ENCODE results near the gene NHLRC4. TPM values are rescaled to one million over a fixed set of nuclear protein-coding genes. Genes with fewer than 3 reads are reported as not detected.

The NHLRC4 gene
- total and polyA plus RNA-seq, 2 of the 4 experiments (the other 2 are of a cell fraction): 0.72 to 0.84 TPM

GRCh38 chr16:524274-525040 lies 42.3 kb upstream of the NHLRC4 start:
- no peaks in the 10 kb centered on the region for H3K27me3 ChIP-seq (ENCODE audit: control insufficient read depth, insufficient read depth, low read length)
- no peak overlapping the region for H3K4me3 ChIP-seq (ENCODE audit: insufficient read depth, low read depth, low read length)
- ATAC-seq (ENCODE audit: low read depth) (no peak), DNase-seq (no peak)
- no peak overlapping the region for H3K27ac ChIP-seq (ENCODE audit: insufficient read depth, low read length)
- intact Hi-C loops (cut with micrococcal nuclease): loop anchor here (5.0 kb wide), 2 partner anchors 113 to 122 kb away; partner anchors contain the start of genes DECR2 and METTL26
- H4K20me1 ChIP-seq (ENCODE audit: insufficient read depth, low read length): peaks cover 48% of the 10 kb centered on the region
- H3K4me2 ChIP-seq (ENCODE audit: low read depth, low read length): no peak overlapping the region
- peaks cover 20% of the 10 kb centered on the region for H3K36me3 ChIP-seq (ENCODE audit: control insufficient read depth, insufficient read depth, low read length)
- no peak overlapping the region for H2AK9ac ChIP-seq (replicated peaks; ENCODE audit: low read depth, low read length, poor library complexity)
- H3K18ac ChIP-seq (ENCODE audit: low read depth, low read length): no peak overlapping the region
- no peak overlapping the region for H3K23ac ChIP-seq (ENCODE audit: low read depth, low read length)
- 91% methylated on average over 9 of the region's 24 CpGs; no CpG with 5 or more reads in 1 of the 2 experiments for WGBS, 2 experiments (ENCODE audit: extremely low coverage in 2 of 2, insufficient read length in 1 of 2)
- no peak overlapping the region for H4K8ac ChIP-seq (ENCODE audit: low read depth in 2 of 2, low read length in 2 of 2)
- POLR2A ChIA-PET (ENCODE audit: unreplicated experiment): interaction anchor here (0.6 kb wide), 1 partner anchor 39 kb away, joined by 4 read pairs; no protein-coding TSS in a partner anchor
- no TSS peak for BruUV-seq (replicated peaks)
- in situ Hi-C loops (cut with MboI; ENCODE audit: low sequenced_read_pairs): no loop called here
- peaks cover 6% of the 10 kb centered on the region; the same call in 1 of the 2 replicates for H3K9me1 ChIP-seq (ENCODE audit: insufficient read depth, low read length)
- no peak overlapping the region for H3K56ac ChIP-seq (ENCODE audit: extremely low read depth, insufficient read depth, low read length)
- H3K4ac ChIP-seq (ENCODE audit: low read depth, low read length): no peak overlapping the region
- no peak overlapping the region for H3K9ac ChIP-seq (ENCODE audit: low read depth, low read length)
- H4K91ac ChIP-seq (ENCODE audit: insufficient read depth, low read depth, low read length): no peak overlapping the region
- CTCF ChIA-PET: no interaction called here
- H3K9me3 ChIP-seq (ENCODE audit: control insufficient read depth, insufficient read depth, low read length): no peaks in the 10 kb centered on the region
- H2BK20ac ChIP-seq (ENCODE audit: low read depth, low read length): no peak overlapping the region
- peaks cover 8 to 61% of the 10 kb centered on the region in 2 experiments; a peak in 2 of 4 replicates for H3K79me1 ChIP-seq (ENCODE audit: low read depth in 1 of 2, low read length in 2 of 2)
- no peak overlapping the region for H3K14ac ChIP-seq (replicated peaks; ENCODE audit: low read depth, low read length)
- H2AFZ ChIP-seq (replicated peaks; ENCODE audit: low read length, poor library complexity): no peak overlapping the region
- H4K5ac ChIP-seq (ENCODE audit: low read depth, low read length): no peak overlapping the region
- no peak overlapping the region for H2BK5ac ChIP-seq (ENCODE audit: low read depth, low read length, poor library complexity, severe bottlenecking)
- H3K4me1 ChIP-seq (ENCODE audit: control insufficient read depth, insufficient read depth, low read length): peaks cover 21% of the 10 kb centered on the region
- H2BK120ac ChIP-seq (ENCODE audit: low read depth, low read length): no peak overlapping the region
- no peak overlapping the region for H2BK15ac ChIP-seq (ENCODE audit: low read depth, low read length)
- dilution Hi-C loops (cut with HindIII; ENCODE audit: low sequenced_read_pairs, unreplicated experiment): no loop called here
- H2AK5ac ChIP-seq (ENCODE audit: low read depth, low read length): peak overlapping the region; percentile 21
- TF ChIP-seq RCOR1 (IDR thresholded peaks at IDR 0.05; ENCODE audit: insufficient replicate concordance, low read length) (no peak), CHD1 (IDR thresholded peaks at IDR 0.05; ENCODE audit: low read depth, low read length) (no peak), MXI1 (IDR thresholded peaks at IDR 0.05; ENCODE audit: borderline replicate concordance, low read depth, low read length) (no peak), MAFK (IDR thresholded peaks at IDR 0.05; ENCODE audit: low read depth, low read length) (no peak), ELK1 (IDR thresholded peaks at IDR 0.05; ENCODE audit: borderline replicate concordance, low read depth, low read length) (no peak), CEBPB (IDR thresholded peaks at IDR 0.05; ENCODE audit: low read depth, low read length) (no peak), MAZ (IDR thresholded peaks at IDR 0.05; ENCODE audit: borderline replicate concordance, low read depth, low read length) (no peak), NFE2L2 (IDR thresholded peaks at IDR 0.05; ENCODE audit: low read depth, low read length) (no peak), SMC3 (IDR thresholded peaks at IDR 0.05; ENCODE audit: low read depth, low read length) (no peak), POLR2A (IDR thresholded peaks at IDR 0.05; ENCODE audit: low read depth, low read length) (no peak), RFX5 (IDR thresholded peaks at IDR 0.05; ENCODE audit: low read depth, low read length) (no peak), USF2 (IDR thresholded peaks at IDR 0.05; ENCODE audit: low read depth, low read length) (no peak), BHLHE40 (IDR thresholded peaks at IDR 0.05; ENCODE audit: low read depth, low read length) (no peak), CTCF (conservative IDR thresholded peaks at IDR 0.05; ENCODE audit: low read depth, low read length) (no peak), FOS (IDR thresholded peaks at IDR 0.05; ENCODE audit: low read depth, low read length) (no peak)
